NCI-H446 treated with DMSO at 0.1 percent for 48 hours (cell line): ENCODE data around the gene AQP7.
"Not testable (repeated sequence)": the region's sequence is repeated elsewhere in the genome, so short reads cannot be mapped to it uniquely, and the experiment has no call there.

ENCODE experiments used
- DNase-seq: peaks from one replicate; lab custom pipeline; 2025; lab: John Stamatoyannopoulos, UW

The AQP7 gene

GRCh38 chr9:33433871-33434270 is 31.5 kb upstream of the AQP7 start:
- DNase-seq: no peak

DNA sequence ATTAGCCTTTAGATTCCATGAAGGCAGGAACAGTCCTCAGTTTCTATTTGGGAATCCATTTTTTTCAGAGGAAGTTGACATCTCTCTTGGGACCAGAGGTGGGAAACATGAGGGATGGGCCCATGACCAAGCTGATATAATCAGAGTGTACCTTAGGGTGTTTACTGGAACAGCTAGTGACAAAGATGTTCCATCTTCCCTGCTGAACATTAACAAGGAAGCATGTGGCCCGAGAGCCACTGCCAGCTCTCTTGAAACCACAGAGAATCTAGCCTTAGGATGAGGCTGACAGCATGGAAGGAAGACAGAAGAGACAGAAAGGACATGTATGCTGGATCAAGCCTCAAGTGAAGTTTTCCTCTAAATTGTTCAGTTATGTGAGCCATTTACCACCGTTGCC is 29.1 kb upstream of the AQP7 start:
- no peak for DNase-seq

- no peak for DNase-seq
These were observed 28.6 kb upstream of the AQP7 start for GRCh38 chr9:33430942-33431341.

- no peak for DNase-seq
These were observed 27.1 kb upstream of the AQP7 start for GRCh38 chr9:33429256-33429985.

DNA sequence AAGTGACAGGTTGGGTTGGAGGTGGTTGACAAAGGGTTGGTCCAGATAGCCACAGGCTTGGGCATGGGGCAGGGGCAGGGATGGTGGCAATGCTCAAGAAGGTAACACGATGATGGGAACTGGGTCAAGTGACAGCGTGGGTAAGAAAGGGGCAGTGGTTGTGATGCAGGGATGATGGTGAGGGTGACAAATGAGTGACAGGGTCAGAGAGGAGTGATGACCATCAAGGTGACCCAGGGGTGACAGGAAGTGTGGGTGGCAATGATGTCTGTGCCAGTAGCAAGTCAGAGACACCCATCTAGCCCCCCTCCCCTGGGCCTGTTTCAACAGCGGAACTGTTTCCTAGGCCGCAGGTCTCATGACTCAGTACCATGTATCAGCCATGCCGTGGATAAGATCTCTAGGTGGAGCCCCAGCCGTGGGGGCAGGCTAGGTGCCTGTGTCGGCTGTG is 24.5 kb upstream of the AQP7 start:
- DNase-seq: no peak

DNA sequence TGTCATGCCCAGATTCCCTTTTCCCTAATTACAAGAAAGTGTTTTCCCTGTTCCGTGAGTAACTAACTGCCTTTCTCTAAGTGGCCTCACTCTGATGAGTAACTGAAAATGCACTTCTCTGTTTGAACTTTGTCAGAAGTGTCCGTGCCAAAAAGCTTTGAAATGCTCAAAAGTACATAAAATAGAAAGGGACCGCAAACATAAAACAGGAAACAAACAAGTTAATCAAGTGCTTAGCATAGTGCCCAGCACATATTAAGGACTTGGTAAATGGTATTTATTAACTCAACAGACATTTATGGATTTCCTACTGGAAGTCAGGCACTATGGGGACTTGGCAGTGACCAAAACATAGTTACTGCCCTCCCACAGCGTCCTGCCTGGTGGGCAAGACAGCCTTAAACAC is 22.8 kb upstream of the AQP7 start:
- no peak for DNase-seq

DNA sequence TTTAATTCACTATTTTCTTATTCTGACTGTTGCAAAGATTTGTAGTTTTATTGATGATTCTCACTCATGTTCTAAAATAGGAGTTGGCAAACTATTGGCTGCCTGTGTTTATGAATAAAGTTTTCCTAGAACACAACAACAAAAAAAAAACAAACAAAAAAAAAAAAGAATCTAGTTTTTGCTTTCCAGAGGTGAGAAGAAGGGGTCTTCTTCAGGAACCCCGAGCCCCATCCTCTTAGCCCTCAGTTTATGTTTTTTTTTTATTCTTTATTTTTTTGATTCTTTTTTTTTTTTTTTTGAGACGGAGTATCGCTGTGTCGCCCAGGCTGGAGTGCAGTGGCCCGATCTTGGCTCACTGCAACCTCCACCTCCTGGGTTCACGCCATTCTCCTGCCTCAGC is 22.1 kb upstream of the AQP7 start:
- not testable (repeated sequence) for DNase-seq

- not testable (repeated sequence) for DNase-seq
These were observed 21.7 kb upstream of the AQP7 start for GRCh38 chr9:33424043-33424442.

GRCh38 chr9:33419708-33420303 is 17.4 kb upstream of the AQP7 start:
- no peak for DNase-seq

DNA sequence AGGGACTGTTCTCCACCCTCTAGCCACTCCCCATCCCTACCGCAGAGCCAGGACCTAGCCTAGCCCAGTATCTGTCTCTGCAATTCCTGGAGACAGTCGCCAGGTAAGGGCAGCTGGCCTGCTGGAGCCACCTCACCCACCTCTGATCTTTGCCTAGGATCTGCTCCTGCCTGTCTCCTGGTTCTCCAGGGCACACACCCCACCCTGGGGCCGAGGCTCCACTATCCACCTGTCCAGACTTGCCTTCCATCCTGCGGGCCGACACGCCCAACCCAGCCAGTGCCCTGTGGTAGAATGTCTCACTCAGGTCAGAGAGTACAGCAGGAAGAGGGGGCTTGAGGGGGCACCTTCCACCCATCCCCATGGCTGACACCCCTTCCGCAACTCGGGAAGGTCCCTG is 15.7 kb upstream of the AQP7 start:
- DNase-seq: no peak

DNA sequence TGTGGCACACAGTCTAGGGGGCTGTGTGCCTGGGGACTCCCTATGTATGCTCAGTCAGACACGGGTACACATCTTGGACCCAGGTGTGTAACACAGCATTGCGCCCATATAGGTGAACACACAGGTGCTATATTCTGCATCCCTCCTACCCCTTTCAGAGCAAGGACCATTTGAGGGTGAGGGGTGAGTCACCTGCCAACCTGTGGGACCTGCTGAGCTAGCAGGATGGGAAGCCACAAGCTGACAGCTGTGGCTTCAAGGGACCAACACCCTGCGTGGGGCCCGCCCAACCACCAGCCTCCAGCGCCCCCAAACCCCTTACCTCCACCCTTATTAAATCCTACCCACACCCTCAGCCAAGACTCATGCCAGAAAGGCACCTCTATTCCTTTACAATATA is 14.6 kb upstream of the AQP7 start:
- no peak for DNase-seq

GRCh38 chr9:33415501-33416038 is 13.2 kb upstream of the AQP7 start:
- no peak for DNase-seq

DNA sequence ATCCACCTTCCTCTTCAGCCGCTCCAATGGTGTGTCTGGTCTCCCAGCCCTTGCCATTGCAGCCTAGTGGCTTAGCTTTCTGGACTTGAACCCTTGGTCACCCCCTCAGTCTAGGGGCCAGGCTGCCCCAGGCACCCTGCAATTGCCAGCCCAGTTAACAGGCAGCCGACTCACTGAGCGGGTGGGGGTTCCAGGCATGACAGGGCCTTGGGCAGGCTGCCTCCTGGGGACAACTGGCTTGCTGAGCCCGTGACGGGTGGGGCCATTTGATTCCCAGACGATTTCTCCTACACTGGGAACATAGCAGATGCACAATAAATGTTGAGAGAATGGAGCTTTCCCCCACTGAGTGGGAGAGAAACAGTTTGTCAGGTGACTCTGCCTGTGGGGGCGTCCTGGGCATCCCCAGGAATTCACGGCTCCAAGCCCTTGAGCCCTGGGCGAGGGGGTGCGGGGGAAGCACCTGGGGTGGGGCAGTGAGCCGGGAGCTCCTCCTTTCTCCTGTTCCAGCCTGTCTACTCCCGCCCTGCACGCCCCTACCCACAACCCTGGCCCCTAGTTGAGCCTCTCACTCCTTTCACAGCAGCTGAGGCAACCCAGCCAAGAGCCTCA is 12.6 kb upstream of the AQP7 start:
- no peak for DNase-seq

DNA sequence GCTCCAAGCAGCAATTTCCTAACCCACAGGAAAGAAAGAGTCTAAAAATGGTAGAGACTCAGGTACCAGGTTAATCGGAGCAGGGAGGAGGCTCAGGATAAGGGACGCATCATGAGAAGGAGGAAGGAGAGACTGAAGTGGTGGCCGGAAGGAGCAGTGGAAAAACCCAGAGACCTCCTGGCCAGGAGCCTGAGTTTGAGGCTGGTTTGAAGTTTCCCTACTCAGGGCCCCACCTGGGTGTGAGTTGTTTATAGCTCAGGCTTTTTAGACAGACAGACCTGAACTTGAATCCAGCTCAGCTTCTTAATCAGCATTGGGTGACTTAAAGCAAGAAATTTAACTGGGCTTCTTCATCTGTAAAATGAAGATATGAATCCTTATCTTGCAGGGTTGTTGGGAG is 11.9 kb upstream of the AQP7 start:
- no peak for DNase-seq

DNA sequence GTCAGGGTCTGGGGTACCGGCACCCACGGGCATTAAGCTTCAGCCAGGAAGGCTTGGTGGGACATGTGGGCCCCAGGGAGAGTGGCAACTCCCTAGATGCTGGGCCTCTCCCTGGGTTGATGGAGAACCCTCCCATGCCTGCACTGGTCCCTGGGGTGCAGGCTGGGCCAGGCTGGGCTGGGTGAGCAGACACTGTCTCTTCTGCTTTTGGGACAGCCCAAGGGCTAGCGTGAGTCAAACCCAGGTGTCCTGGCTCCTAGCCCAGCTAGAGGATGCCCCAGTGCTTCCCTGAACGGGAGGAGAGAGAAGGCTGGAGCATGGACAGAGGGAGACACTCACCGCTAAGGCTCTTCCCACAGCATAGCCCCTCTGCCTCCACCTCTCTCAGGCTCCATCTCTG is 5.7 kb upstream of the AQP7 start:
- no peak for DNase-seq

- DNase-seq: no peak
These were observed 4.7 kb upstream of the AQP7 start for GRCh38 chr9:33407061-33407460.

- no peak for DNase-seq
These were observed 2.5 kb upstream of the AQP7 start for GRCh38 chr9:33404788-33405362.

- no peak for DNase-seq
These were observed 1.8 kb upstream of the AQP7 start for GRCh38 chr9:33403941-33404787.

GRCh38 chr9:33401809-33402208 is 559 bp downstream of the AQP7 start:
- not testable (repeated sequence) for DNase-seq

DNA sequence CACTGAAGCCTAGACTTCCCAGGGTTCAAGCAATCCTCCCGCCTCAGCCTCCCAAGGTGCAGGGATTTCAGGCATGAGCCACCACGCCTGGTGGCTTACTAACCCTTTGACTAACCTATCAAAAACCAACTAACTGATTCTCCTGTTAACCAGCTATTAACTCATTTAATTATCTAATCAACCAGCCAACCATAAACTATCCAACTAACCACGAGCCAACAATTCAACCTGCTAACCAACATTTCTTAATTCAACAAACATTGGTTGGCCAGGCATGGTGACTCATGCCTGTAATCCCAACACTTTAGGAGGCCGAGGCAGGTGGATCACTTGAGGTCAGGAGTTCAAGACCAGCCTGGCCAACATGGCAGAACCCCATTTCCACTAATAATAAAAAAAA is 3.3 kb downstream of the AQP7 start:
- DNase-seq: not testable (repeated sequence)

GRCh38 chr9:33397801-33398200 is 4.6 kb downstream of the AQP7 start:
- DNase-seq: not testable (repeated sequence)
